Measurements from ENCODE around the gene ADI1. TPM values are rescaled to one million over a fixed set of nuclear protein-coding genes. Genes with fewer than 3 reads are reported as not detected.

Gene ADI1
- total RNA-seq, 1 donor from 2014 or later = 41.6 TPM

DNA sequence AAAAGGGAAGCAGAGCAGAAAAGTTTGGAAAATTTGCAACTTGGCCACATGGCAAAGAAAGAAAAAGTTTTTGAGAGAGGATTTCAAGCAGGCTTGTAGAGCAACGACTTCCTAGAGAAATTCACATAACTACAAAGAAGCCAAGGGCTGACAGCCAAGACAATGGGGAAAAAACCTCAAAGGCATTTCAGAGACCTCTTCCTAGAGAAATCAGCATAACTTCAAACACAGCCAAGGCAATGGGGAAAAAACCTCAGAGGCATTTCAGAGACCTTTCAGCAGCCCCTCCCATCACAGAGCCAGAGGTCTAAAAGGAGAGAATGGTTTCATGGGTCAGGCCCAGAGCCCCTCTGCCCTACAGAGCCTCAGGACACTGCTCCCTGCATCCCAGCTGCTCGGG lies 7.2 kb downstream of the ADI1 start:
- Mint-ChIP-seq H3K9me3 (ENCODE audit: unreplicated experiment) (peaks cover 11% of the 10 kb centered on the region), H3K4me1 (ENCODE audit: low read depth, unreplicated experiment) (no peaks in the 10 kb centered on the region)
- peaks cover 18% of the 10 kb centered on the region for H3K36me3 ChIP-seq (ENCODE audit: insufficient read depth, low read length)

GRCh38 chr2:3505771-3506170 lies 13.6 kb downstream of the ADI1 start:
- H4K20me1 ChIP-seq (ENCODE audit: insufficient read depth, low read length) = peaks cover 11% of the 10 kb centered on the region
- H3K27me3 Mint-ChIP-seq (ENCODE audit: low read depth, unreplicated experiment) = no peaks in the 10 kb centered on the region
- H3K4me1 ChIP-seq (ENCODE audit: insufficient read depth, low read length) = no peaks in the 10 kb centered on the region
- no peak overlapping the region for H3K4me3 Mint-ChIP-seq (ENCODE audit: unreplicated experiment)
- H3K4me2 ChIP-seq (ENCODE audit: low read length) = no peak overlapping the region
- H3K4me1 Mint-ChIP-seq (ENCODE audit: low read depth, unreplicated experiment) = no peaks in the 10 kb centered on the region
- no peak overlapping the region for H3K4me3 ChIP-seq (ENCODE audit: insufficient read depth, low read depth, low read length)
- H3K36me3 ChIP-seq (ENCODE audit: insufficient read depth, low read length) = peaks cover 5% of the 10 kb centered on the region
- peaks cover 4% of the 10 kb centered on the region for H3K79me2 ChIP-seq (ENCODE audit: insufficient read depth, low read length)
- peaks cover 24% of the 10 kb centered on the region for H3K36me3 Mint-ChIP-seq (ENCODE audit: low read depth, unreplicated experiment)
- no peak overlapping the region for H3K27ac ChIP-seq (ENCODE audit: low read depth, low read length)
- H3K27ac Mint-ChIP-seq (ENCODE audit: unreplicated experiment) = no peak overlapping the region
- TF ChIP-seq EZH2 (IDR thresholded peaks at IDR 0.05; ENCODE audit: insufficient read depth, low read length) = no peak
- TF ChIP-seq CTCF (IDR thresholded peaks at IDR 0.05; ENCODE audit: insufficient read depth, low read depth, low read length) = no peak
- FAIRE-seq (no peak), DNase-seq (ENCODE audit: low read depth) (no peak)
- H2AFZ ChIP-seq (ENCODE audit: low read depth, low read length) = no peak overlapping the region
- H3K9me3 Mint-ChIP-seq (ENCODE audit: unreplicated experiment) = peaks cover 4% of the 10 kb centered on the region
- H3K9me3 ChIP-seq (ENCODE audit: insufficient read depth, low read depth, low read length) = no peaks in the 10 kb centered on the region
- H3K9ac ChIP-seq (ENCODE audit: low read length) = no peak overlapping the region
- no peaks in the 10 kb centered on the region for H3K27me3 ChIP-seq (ENCODE audit: insufficient read depth, low read length)

More for the DNA sequence above, 7.2 kb downstream of the ADI1 start:
- Histone ChIP-seq H3K4me1 (ENCODE audit: insufficient read depth, low read length) (no peaks in the 10 kb centered on the region), H3K4me3 (ENCODE audit: insufficient read depth, low read depth, low read length) (no peak overlapping the region), H3K27me3 (ENCODE audit: insufficient read depth, low read length) (no peaks in the 10 kb centered on the region), H3K9ac (ENCODE audit: low read length) (no peak overlapping the region), H3K79me2 (ENCODE audit: insufficient read depth, low read length) (peaks cover 10% of the 10 kb centered on the region), H3K4me2 (ENCODE audit: low read length) (no peak overlapping the region), H2AFZ (ENCODE audit: low read depth, low read length) (no peak overlapping the region), H3K27ac (ENCODE audit: low read depth, low read length) (no peak overlapping the region), H3K9me3 (ENCODE audit: insufficient read depth, low read depth, low read length) (no peaks in the 10 kb centered on the region), H4K20me1 (ENCODE audit: insufficient read depth, low read length) (no peaks in the 10 kb centered on the region)
- no peak for FAIRE-seq
- no peaks in the 10 kb centered on the region for H3K27me3 Mint-ChIP-seq (ENCODE audit: low read depth, unreplicated experiment)
- H3K4me3 Mint-ChIP-seq (ENCODE audit: unreplicated experiment) = no peak overlapping the region
- no peak overlapping the region for H3K27ac Mint-ChIP-seq (ENCODE audit: unreplicated experiment)
- peaks cover 32% of the 10 kb centered on the region for H3K36me3 Mint-ChIP-seq (ENCODE audit: low read depth, unreplicated experiment)
- TF ChIP-seq CTCF (IDR thresholded peaks at IDR 0.05; ENCODE audit: insufficient read depth, low read depth, low read length) (no peak), EZH2 (IDR thresholded peaks at IDR 0.05; ENCODE audit: insufficient read depth, low read length) (no peak)
- peak; percentile 57 for DNase-seq (ENCODE audit: low read depth)

DNA sequence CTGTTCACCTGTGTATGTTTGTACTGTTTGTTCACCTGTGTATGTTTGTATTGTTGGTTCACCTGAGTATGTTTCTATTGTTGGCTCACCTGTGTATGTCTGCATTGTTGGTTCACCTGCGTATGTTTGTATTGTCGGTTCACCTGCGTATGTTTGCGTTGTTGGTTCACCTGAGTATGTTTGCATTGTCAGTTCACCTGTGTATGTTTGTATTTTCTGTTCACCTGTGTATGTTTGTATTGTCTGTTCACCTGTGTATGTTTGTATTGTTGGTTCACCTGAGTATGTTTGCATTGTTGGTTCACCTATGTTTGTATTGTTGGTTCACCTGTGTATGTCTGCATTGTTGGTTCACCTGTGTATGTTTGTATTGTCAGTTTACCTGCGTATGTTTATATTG lies 14.6 kb downstream of the ADI1 start:
- Histone ChIP-seq H3K27ac (ENCODE audit: low read depth, low read length) (no peak overlapping the region), H3K4me3 (ENCODE audit: insufficient read depth, low read depth, low read length) (no peak overlapping the region), H4K20me1 (ENCODE audit: insufficient read depth, low read length) (peaks cover 11% of the 10 kb centered on the region), H3K9me3 (ENCODE audit: insufficient read depth, low read depth, low read length) (no peaks in the 10 kb centered on the region), H3K4me2 (ENCODE audit: low read length) (no peak overlapping the region), H3K79me2 (ENCODE audit: insufficient read depth, low read length) (peaks cover 4% of the 10 kb centered on the region), H3K4me1 (ENCODE audit: insufficient read depth, low read length) (no peaks in the 10 kb centered on the region), H3K9ac (ENCODE audit: low read length) (no peak overlapping the region), H3K36me3 (ENCODE audit: insufficient read depth, low read length) (peaks cover 5% of the 10 kb centered on the region), H3K27me3 (ENCODE audit: insufficient read depth, low read length) (no peaks in the 10 kb centered on the region), H2AFZ (ENCODE audit: low read depth, low read length) (no peak overlapping the region)
- H3K27ac Mint-ChIP-seq (ENCODE audit: unreplicated experiment) = no peak overlapping the region
- no peaks in the 10 kb centered on the region for H3K4me1 Mint-ChIP-seq (ENCODE audit: low read depth, unreplicated experiment)
- no peak overlapping the region for H3K4me3 Mint-ChIP-seq (ENCODE audit: unreplicated experiment)
- no peak for DNase-seq (ENCODE audit: low read depth)
- no peak for TF ChIP-seq CTCF (IDR thresholded peaks at IDR 0.05; ENCODE audit: insufficient read depth, low read depth, low read length)
- TF ChIP-seq EZH2 (IDR thresholded peaks at IDR 0.05; ENCODE audit: insufficient read depth, low read length) = no peak
- FAIRE-seq = no peak
- peaks cover 4% of the 10 kb centered on the region for H3K9me3 Mint-ChIP-seq (ENCODE audit: unreplicated experiment)
- H3K27me3 Mint-ChIP-seq (ENCODE audit: low read depth, unreplicated experiment) = no peaks in the 10 kb centered on the region
- H3K36me3 Mint-ChIP-seq (ENCODE audit: low read depth, unreplicated experiment) = peaks cover 25% of the 10 kb centered on the region

Data from astrocyte (in vitro differentiated cells and primary cell).